ENCODE measurements around the gene RPS6KC1.
"Not testable (repeated sequence)": the region's sequence is repeated elsewhere in the genome, so short reads cannot be mapped to it uniquely, and the experiment has no call there.

Gene RPS6KC1

GRCh38 chr1:213295860-213296259, 244.8 kb downstream of the RPS6KC1 start:
- DNase-seq = no peak

- no peak for DNase-seq
These were observed 245.5 kb downstream of the RPS6KC1 start for GRCh38 chr1:213296558-213296957.

- DNase-seq = no peak
These were observed 246.0 kb downstream of the RPS6KC1 start for GRCh38 chr1:213297021-213297420.

GRCh38 chr1:213300433-213300832, 249.4 kb downstream of the RPS6KC1 start:
- no peak for DNase-seq

- not testable (repeated sequence) for DNase-seq
These were observed 250.5 kb downstream of the RPS6KC1 start for GRCh38 chr1:213301524-213301923.

- DNase-seq = no peak
These were observed 252.2 kb downstream of the RPS6KC1 start for GRCh38 chr1:213303286-213303685.

GRCh38 chr1:213315571-213315970, 264.5 kb downstream of the RPS6KC1 start:
- no peak for DNase-seq

- not testable (repeated sequence) for DNase-seq
These were observed 267.4 kb downstream of the RPS6KC1 start for GRCh38 chr1:213318458-213318857.

GRCh38 chr1:213320191-213320870, 269.3 kb downstream of the RPS6KC1 start:
- no peak for DNase-seq

Measured in HCEC 1CT (cell line).